Prostate gland (tissue), 2 donors: ENCODE measurements around the gene CCBE1.

Experiments
- CTCF ChIP-seq, 4 experiments: fragments of 200-600 bp in 2 of 4; fragments of 450-650 bp in 2 of 4; sonication (generic) in 2 of 4; IDR thresholded peaks; 1 replicate in 3 of 4; 2 replicates in 1 of 4; pipeline ENCODE4 v1.5.1; 2016 to 2019; ENCODE audit warnings: antibody characterized with exemption in 4 of 4, mild to moderate bottlenecking in 2 of 4, moderate library complexity in 2 of 4
- POLR2A ChIP-seq: fragments of 450-650 bp; IDR thresholded peaks from one replicate; pipeline ENCODE4 v1.6.1; 2016; ENCODE audit warnings: antibody characterized with exemption, mild to moderate bottlenecking
- POLR2AphosphoS5 ChIP-seq: sonication (generic); formaldehyde crosslinking; IDR thresholded peaks from one replicate; pipeline ENCODE4 v1.6.1; 2017; ENCODE audit warnings: antibody characterized with exemption

- TF ChIP-seq CTCF (IDR thresholded peaks at IDR 0.05) (no peak), POLR2A (no peak), POLR2AphosphoS5 (no peak)
Measured at GRCh38 chr18:59665057-59666006, 31.9 kb downstream of the CCBE1 start.
